ENCODE results near the gene CLEC20A. TPM values are rescaled to one million over a fixed set of nuclear protein-coding genes. Genes with fewer than 3 reads are reported as not detected.

The CLEC20A gene
- total RNA-seq, 2 donors from 2014 or later, result 3.0 TPM; not detected in 1

GRCh38 chr1:178472531-178472930, 24.2 kb downstream of the CLEC20A start:
- no peaks in the 10 kb centered on the region for H3K9me3 ChIP-seq
- ATAC-seq (ENCODE audit: insufficient number of reproducible peaks, low FRiP score, low read depth) (no peak), DNase-seq (ENCODE audit: low spot score) (no peak)
- peaks cover 22% of the 10 kb centered on the region for H3K36me3 ChIP-seq
- no peaks in the 10 kb centered on the region for H3K4me1 ChIP-seq (ENCODE audit: control insufficient read depth in 1 of 2, low read depth in 2 of 2)
- no peaks in the 10 kb centered on the region for H3K27me3 ChIP-seq (replicated peaks; ENCODE audit: insufficient read depth)
- H3K4me3 ChIP-seq, result no peak overlapping the region
- H3K27ac ChIP-seq, result no peak overlapping the region
- no peak for TF ChIP-seq CTCF (IDR thresholded peaks at IDR 0.05)

- peaks cover 35% of the 10 kb centered on the region for H3K36me3 ChIP-seq
- ATAC-seq (ENCODE audit: insufficient number of reproducible peaks, low FRiP score, low read depth), result no peak
- H3K27me3 ChIP-seq (replicated peaks; ENCODE audit: insufficient read depth), result no peaks in the 10 kb centered on the region
Measured at GRCh38 chr1:178470411-178470960, 26.3 kb downstream of the CLEC20A start.

GRCh38 chr1:178467837-178468236, 28.9 kb downstream of the CLEC20A start:
- DNase-seq (ENCODE audit: low spot score) (no peak), ATAC-seq (ENCODE audit: insufficient number of reproducible peaks, low FRiP score, low read depth) (no peak)
- Histone ChIP-seq H3K4me1 (ENCODE audit: control insufficient read depth in 1 of 2, low read depth in 2 of 2) (peaks cover 9 to 21% of the 10 kb centered on the region in 2 donors), H3K4me3 (no peak overlapping the region), H3K9me3 (no peaks in the 10 kb centered on the region), H3K27ac (no peak overlapping the region), H3K36me3 (peaks cover 27% of the 10 kb centered on the region), H3K27me3 (replicated peaks; ENCODE audit: insufficient read depth) (no peaks in the 10 kb centered on the region)
- no peak for TF ChIP-seq CTCF (IDR thresholded peaks at IDR 0.05)

More at GRCh38 chr1:178470411-178470960, 26.3 kb downstream of the CLEC20A start:
- Histone ChIP-seq H3K4me1 (ENCODE audit: control insufficient read depth in 1 of 2, low read depth in 2 of 2) (peaks cover 0 to 1% of the 10 kb centered on the region in 2 donors), H3K27ac (no peak overlapping the region), H3K9me3 (no peaks in the 10 kb centered on the region), H3K4me3 (no peak overlapping the region)
- TF ChIP-seq CTCF (IDR thresholded peaks at IDR 0.05), result no peak
- no peak for DNase-seq (ENCODE audit: low spot score)

- Histone ChIP-seq H3K27me3 (replicated peaks; ENCODE audit: insufficient read depth) (no peaks in the 10 kb centered on the region), H3K4me3 (no peak overlapping the region), H3K36me3 (peaks cover 23% of the 10 kb centered on the region), H3K9me3 (no peaks in the 10 kb centered on the region), H3K4me1 (ENCODE audit: control insufficient read depth in 1 of 2, low read depth in 2 of 2) (peaks cover 9 to 21% of the 10 kb centered on the region in 2 donors), H3K27ac (no peak overlapping the region)
- no peak for DNase-seq (ENCODE audit: low spot score)
- TF ChIP-seq CTCF (IDR thresholded peaks at IDR 0.05), result no peak
- peak; percentile 81 for ATAC-seq (ENCODE audit: insufficient number of reproducible peaks, low FRiP score, low read depth)
Measured at GRCh38 chr1:178465011-178465410, 31.8 kb downstream of the CLEC20A start.

- Histone ChIP-seq H3K27me3 (replicated peaks; ENCODE audit: insufficient read depth) (no peaks in the 10 kb centered on the region), H3K36me3 (peaks cover 23% of the 10 kb centered on the region), H3K4me1 (ENCODE audit: control insufficient read depth in 1 of 2, low read depth in 2 of 2) (peaks cover 9 to 21% of the 10 kb centered on the region in 2 donors), H3K27ac (no peak overlapping the region), H3K9me3 (no peaks in the 10 kb centered on the region), H3K4me3 (no peak overlapping the region)
- ATAC-seq (ENCODE audit: insufficient number of reproducible peaks, low FRiP score, low read depth) (no peak), DNase-seq (ENCODE audit: low spot score) (no peak)
- no peak for TF ChIP-seq CTCF (IDR thresholded peaks at IDR 0.05)
Measured at GRCh38 chr1:178464566-178464965, 32.2 kb downstream of the CLEC20A start.

Measured in thoracic aorta (tissue), 2 donors.